ENCODE data around the gene CHRD. TPM values are rescaled to one million over a fixed set of nuclear protein-coding genes. Genes with fewer than 3 reads are reported as not detected.

The CHRD gene
- total and polyA plus RNA-seq, 9 of the 15 experiments (the other 6 are each of a cell fraction or from before 2014, with no cell fraction given): 0.11 to 1.3 (median 0.59) TPM; not detected in 3

- Histone ChIP-seq H3K27ac (ENCODE audit: extremely low read depth, low read depth, low read length) (peak overlapping the region; percentile 88), H3K9ac (ENCODE audit: insufficient read depth in 1 of 2, low read depth in 2 of 2, low read length in 2 of 2) (peak overlapping the region; percentile 60 to 75), H3K9me3 (replicated peaks; ENCODE audit: control insufficient read depth, insufficient read depth, low read depth, low read length) (no peaks in the 10 kb centered on the region), H3K4me3 (no peak overlapping the region), H3K79me2 (ENCODE audit: control insufficient read depth, insufficient read depth, low read length) (peaks cover 8% of the 10 kb centered on the region; the same call in 2 of the 3 replicates), H3K9me1 (ENCODE audit: control insufficient read depth, insufficient read depth, low read length) (peaks cover 6% of the 10 kb centered on the region), H3K27me3 (ENCODE audit: control insufficient read depth in 2 of 2, insufficient read depth in 2 of 2, low read length in 2 of 2) (no peaks in the 10 kb centered on the region), H2AFZ (ENCODE audit: low read depth, low read length) (no peak overlapping the region), H3K36me3 (ENCODE audit: control insufficient read depth, insufficient read depth, low read length) (peaks cover 53% of the 10 kb centered on the region; the same call in 2 of the 3 replicates), H3K4me1 (replicated peaks in 1 of 2; ENCODE audit: control insufficient read depth in 2 of 2, insufficient read depth in 2 of 2, low read length in 2 of 2) (peaks cover 56 to 64% of the 10 kb centered on the region in 2 experiments), H4K20me1 (replicated peaks; ENCODE audit: control insufficient read depth, insufficient read depth, low read length) (no peaks in the 10 kb centered on the region), H3K4me2 (ENCODE audit: insufficient read depth, low read length) (peak overlapping the region; percentile 79)
- ChIA-PET CTCF (ENCODE audit: low intra/inter-chr PET ratio) (no interaction called here), POLR2A (interaction anchor here (0.7 kb wide), 1 partner anchor 10 kb away, joined by 3 read pairs; no protein-coding TSS in a partner anchor)
- FAIRE-seq: no peak
- in situ Hi-C loops (cut with MboI) (no loop called here), intact Hi-C loops (cut with micrococcal nuclease) (no loop called here)
- BruUV-seq (replicated peaks): no TSS peak
- DNase-seq (ENCODE audit: extremely low read depth in 1 of 4, low spot score in 3 of 4): peak in 1 of 4 experiments; percentile 32
- ATAC-seq: peak; percentile 3; the same call in 1 of the 3 replicates
- 79% methylated on average over 19 of the region's 20 CpGs for WGBS (ENCODE audit: insufficient coverage, low coverage, missing lambda C conversion rate)
- TF ChIP-seq HOXB6 (CRISPR knock-in tag; IDR thresholded peaks at IDR 0.05; ENCODE audit: borderline replicate concordance) (no peak), IFI16 (CRISPR knock-in tag; IDR thresholded peaks at IDR 0.05) (no peak), HNRNPK (IDR thresholded peaks at IDR 0.05; ENCODE audit: low read depth, low read length, poor library complexity, severe bottlenecking) (no peak), E2F8 (IDR thresholded peaks at IDR 0.05; ENCODE audit: low read depth, partially characterized antibody) (no peak), ZNF133 (CRISPR knock-in tag; IDR thresholded peaks at IDR 0.05) (no peak), ZNF766 (CRISPR knock-in tag; conservative IDR thresholded peaks at IDR 0.05) (no peak), KHSRP (IDR thresholded peaks at IDR 0.05) (no peak), ZNF780A (CRISPR knock-in tag; IDR thresholded peaks at IDR 0.05) (no peak), RBBP5 (IDR thresholded peaks at IDR 0.05; ENCODE audit: borderline replicate concordance, insufficient read depth, low read length, poor library complexity, severe bottlenecking) (peak; percentile 18), POLR2G (IDR thresholded peaks at IDR 0.05; ENCODE audit: low read depth, low read length) (peak; percentile 56), MTA3 (IDR thresholded peaks at IDR 0.05; ENCODE audit: borderline replicate concordance) (no peak), ZNF785 (CRISPR knock-in tag; IDR thresholded peaks at IDR 0.05) (no peak), CEBPB (tag; IDR thresholded peaks at IDR 0.05) (no peak)
- TF ChIP-seq, protein P1, sequence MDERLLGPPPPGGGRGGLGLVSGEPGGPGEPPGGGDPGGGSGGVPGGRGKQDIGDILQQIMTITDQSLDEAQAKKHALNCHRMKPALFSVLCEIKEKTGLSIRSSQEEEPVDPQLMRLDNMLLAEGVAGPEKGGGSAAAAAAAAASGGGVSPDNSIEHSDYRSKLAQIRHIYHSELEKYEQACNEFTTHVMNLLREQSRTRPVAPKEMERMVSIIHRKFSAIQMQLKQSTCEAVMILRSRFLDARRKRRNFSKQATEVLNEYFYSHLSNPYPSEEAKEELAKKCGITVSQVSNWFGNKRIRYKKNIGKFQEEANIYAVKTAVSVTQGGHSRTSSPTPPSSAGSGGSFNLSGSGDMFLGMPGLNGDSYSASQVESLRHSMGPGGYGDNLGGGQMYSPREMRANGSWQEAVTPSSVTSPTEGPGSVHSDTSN (CRISPR knock-in tag; IDR thresholded peaks at IDR 0.05; ENCODE audit: low read depth): no peak
- TF ChIP-seq, protein P1 (tag; conservative IDR thresholded peaks at IDR 0.05; ENCODE audit: low read depth): no peak
- TF ChIP-seq, protein P2, sequence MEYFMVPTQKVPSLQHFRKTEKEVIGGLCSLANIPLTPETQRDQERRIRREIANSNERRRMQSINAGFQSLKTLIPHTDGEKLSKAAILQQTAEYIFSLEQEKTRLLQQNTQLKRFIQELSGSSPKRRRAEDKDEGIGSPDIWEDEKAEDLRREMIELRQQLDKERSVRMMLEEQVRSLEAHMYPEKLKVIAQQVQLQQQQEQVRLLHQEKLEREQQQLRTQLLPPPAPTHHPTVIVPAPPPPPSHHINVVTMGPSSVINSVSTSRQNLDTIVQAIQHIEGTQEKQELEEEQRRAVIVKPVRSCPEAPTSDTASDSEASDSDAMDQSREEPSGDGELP (CRISPR knock-in tag; IDR thresholded peaks at IDR 0.05; ENCODE audit: borderline replicate concordance): no peak
Measured at GRCh38 chr3:184346480-184347190, 33.2 kb upstream of the CHRD start.

Measured in K562 (cell line).